MCF 10A (cell line): Measurements from ENCODE around the gene ATG4A. TPM values are rescaled to one million over a fixed set of nuclear protein-coding genes. Genes with fewer than 3 reads are reported as not detected.

Source experiments
- BruUV-seq: library from RNA; stranded (reverse); fragments of 400-500 nt; replicated peaks from 2 replicates; lab custom pipeline; 2021; lab: Mats Ljungman, UMichigan
- CTCF ChIA-PET: fragments of 300-600 bp; sonication (Branson Sonifier 250); formaldehyde crosslinking; extraction: SDS; loops from one replicate; lab custom pipeline; 2021; ENCODE audit warnings: antibody characterized with exemption, inconsistent platforms; lab: Yijun Ruan, JAX
- POLR2A ChIA-PET: fragments of 300-600, 350-650 bp; sonication (Branson Sonifier 250); formaldehyde crosslinking; extraction: SDS; loops from one replicate; lab custom pipeline; 2020; ENCODE audit warnings: antibody characterized with exemption, inconsistent platforms; lab: Yijun Ruan, JAX
- DNase-seq: peaks from one replicate; pipeline ENCODE4 v3.0.0-alpha.2; 2018; ENCODE audit not compliant: unreplicated experiment
- H3K27ac Mint-ChIP-seq: one replicate; pipeline ENCODE4 v1.8.0; 2022; ENCODE audit warnings: mild to moderate bottlenecking, low read depth, mixed read lengths; ENCODE audit not compliant: unreplicated experiment
- H3K27me3 Mint-ChIP-seq: one replicate; pipeline ENCODE4 v1.8.0; 2022; ENCODE audit warnings: mixed read lengths; ENCODE audit not compliant: insufficient read depth, unreplicated experiment
- H3K36me3 Mint-ChIP-seq: one replicate; pipeline ENCODE4 v1.8.0; 2022; ENCODE audit warnings: mild to moderate bottlenecking, moderate library complexity, mixed read lengths; ENCODE audit not compliant: insufficient read depth, unreplicated experiment
- H3K4me1 Mint-ChIP-seq: one replicate; pipeline ENCODE4 v1.8.0; 2022; ENCODE audit warnings: mixed read lengths; ENCODE audit not compliant: insufficient read depth, unreplicated experiment
- H3K4me3 Mint-ChIP-seq: one replicate; pipeline ENCODE4 v1.8.0; 2022; ENCODE audit warnings: mild to moderate bottlenecking, moderate library complexity, mixed read lengths; ENCODE audit not compliant: unreplicated experiment
- H3K9me3 Mint-ChIP-seq: one replicate; pipeline ENCODE4 v1.8.0; 2022; ENCODE audit warnings: mixed read lengths; ENCODE audit not compliant: unreplicated experiment
- intact Hi-C: fragments of 100-400 bp; cut with micrococcal nuclease; formaldehyde crosslinking; loops from 2 replicates; pipeline ENCODE4 v1.14.1; 2022
- total RNA-seq: library from RNA; stranded (reverse); gene quantifications from 2 replicates; pipeline ENCODE4 v1.2.3, GENCODE V29; 2022
- TF ChIP-seq, protein P1 (sequence below): fragments of 200-600 bp; IDR thresholded peaks from one replicate; pipeline ENCODE4 v1.8.0; 2022; ENCODE audit warnings: antibody characterized with exemption, mild to moderate bottlenecking; ENCODE audit not compliant: unreplicated experiment

ATG4A gene
- total RNA-seq, 1 experiment from 2014 or later = 7.3 TPM

DNA sequence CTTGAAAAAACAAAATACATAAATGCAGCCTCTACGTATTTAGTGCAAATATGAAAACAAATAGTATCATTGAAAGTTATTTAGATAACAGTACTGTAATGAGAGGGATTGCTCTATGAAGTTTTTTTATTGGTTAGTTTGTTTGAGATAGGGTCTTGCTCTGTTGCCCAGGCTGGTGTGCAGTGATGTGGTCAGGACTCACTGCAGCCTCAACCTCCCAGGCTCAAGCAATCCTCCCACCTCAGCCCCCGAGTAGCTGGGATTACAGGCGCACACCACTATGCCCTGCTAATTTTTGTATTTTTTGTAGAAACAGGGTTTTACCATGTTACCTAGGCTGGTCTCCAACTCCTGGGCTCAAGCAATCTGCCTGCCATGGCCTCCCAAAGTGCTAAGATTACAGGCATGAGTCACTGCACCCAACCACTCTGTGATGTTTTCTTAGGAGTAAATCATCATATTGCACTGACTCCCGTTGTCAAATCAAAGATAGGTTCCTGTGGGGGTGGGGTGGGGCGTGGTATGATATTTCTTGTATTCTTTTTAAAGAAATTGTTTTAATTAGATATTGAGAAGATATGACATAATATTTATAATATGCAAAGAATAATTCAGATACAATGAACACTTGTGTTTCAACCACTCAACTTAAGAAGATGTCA lies 75.8 kb downstream of the ATG4A start:
- POLR2A ChIA-PET = interaction anchor here (0.6 kb wide), 1 partner anchor 68 kb away, joined by 3 read pairs; no protein-coding TSS in a partner anchor
- Mint-ChIP-seq H3K36me3 (peaks cover 12% of the 10 kb centered on the region), H3K4me1 (no peaks in the 10 kb centered on the region)

DNA sequence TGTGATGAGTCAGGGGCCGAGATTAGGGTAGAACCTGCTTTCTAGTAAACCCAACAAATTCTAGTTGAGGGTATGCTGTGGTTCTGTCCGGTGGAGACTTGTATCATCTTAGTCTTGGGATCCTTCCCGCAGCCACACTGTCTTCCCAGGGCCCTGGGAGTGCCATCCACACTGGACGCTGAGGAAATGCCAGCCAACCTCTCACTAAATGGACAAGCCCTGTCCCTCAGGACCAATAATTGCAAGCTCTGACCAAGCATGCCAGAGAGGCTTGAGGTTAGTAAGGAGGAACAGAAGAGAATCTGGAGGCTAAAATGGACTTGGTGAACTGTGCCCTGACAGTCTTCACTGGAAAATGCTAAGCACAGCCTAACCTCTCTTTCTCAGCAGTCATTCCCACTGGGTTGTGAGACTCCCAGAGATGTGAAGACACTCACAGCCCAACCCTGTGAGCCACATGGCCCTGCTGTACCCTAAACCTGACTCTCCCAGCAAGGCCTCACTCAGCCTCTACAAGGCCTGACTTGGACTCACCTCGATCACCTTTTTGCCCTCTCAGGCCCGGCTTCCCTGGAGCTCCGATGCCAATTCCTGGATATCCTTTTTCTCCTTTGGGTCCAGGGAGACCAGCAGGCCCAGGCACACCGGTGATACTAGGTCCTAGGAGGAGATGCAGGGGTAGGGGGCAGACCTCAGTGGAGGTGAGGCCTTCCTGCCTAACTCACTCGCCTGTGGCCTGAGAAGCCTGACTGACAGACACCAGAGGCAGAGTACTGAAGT lies 77.6 kb downstream of the ATG4A start:
- intact Hi-C loops = no loop called here
- Mint-ChIP-seq H3K36me3 (peaks cover 12% of the 10 kb centered on the region), H3K4me1 (no peaks in the 10 kb centered on the region), H3K4me3 (no peak overlapping the region), H3K27ac (no peak overlapping the region), H3K27me3 (peaks cover 34% of the 10 kb centered on the region), H3K9me3 (no peaks in the 10 kb centered on the region)
- ChIA-PET POLR2A (no interaction called here), CTCF (no interaction called here)
- no TSS peak for BruUV-seq
- DNase-seq = no peak
- TF ChIP-seq, protein P1, sequence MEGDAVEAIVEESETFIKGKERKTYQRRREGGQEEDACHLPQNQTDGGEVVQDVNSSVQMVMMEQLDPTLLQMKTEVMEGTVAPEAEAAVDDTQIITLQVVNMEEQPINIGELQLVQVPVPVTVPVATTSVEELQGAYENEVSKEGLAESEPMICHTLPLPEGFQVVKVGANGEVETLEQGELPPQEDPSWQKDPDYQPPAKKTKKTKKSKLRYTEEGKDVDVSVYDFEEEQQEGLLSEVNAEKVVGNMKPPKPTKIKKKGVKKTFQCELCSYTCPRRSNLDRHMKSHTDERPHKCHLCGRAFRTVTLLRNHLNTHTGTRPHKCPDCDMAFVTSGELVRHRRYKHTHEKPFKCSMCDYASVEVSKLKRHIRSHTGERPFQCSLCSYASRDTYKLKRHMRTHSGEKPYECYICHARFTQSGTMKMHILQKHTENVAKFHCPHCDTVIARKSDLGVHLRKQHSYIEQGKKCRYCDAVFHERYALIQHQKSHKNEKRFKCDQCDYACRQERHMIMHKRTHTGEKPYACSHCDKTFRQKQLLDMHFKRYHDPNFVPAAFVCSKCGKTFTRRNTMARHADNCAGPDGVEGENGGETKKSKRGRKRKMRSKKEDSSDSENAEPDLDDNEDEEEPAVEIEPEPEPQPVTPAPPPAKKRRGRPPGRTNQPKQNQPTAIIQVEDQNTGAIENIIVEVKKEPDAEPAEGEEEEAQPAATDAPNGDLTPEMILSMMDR = no peak

More for the DNA sequence above, 75.8 kb downstream of the ATG4A start:
- intact Hi-C loops = no loop called here
- CTCF ChIA-PET = no interaction called here
- DNase-seq = peak; percentile 65
- TF ChIP-seq, protein P1 = no peak
- Mint-ChIP-seq H3K4me3 (no peak overlapping the region), H3K27ac (no peak overlapping the region), H3K27me3 (peaks cover 36% of the 10 kb centered on the region), H3K9me3 (no peaks in the 10 kb centered on the region)
- no TSS peak for BruUV-seq

DNA sequence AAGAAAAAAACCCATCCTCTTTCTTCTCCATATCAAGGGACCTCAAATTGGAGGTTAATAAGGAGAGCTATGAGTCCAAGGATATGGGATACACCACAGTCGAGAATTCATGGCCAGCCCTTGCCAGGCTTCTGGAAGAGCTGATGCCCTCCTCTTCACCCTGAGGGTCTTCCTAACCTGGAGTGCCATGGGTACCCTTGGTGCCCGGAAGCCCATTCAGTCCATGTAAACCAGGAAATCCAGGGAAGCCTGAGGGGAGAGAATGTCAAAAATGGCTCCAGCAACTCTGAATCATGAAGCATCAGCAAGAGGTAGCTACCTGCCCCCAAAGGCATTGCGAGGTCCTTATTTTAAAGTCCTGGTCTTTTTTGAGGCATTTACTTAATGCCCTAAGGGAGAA lies 78.2 kb downstream of the ATG4A start:
- no TSS peak for BruUV-seq
- intact Hi-C loops = no loop called here
- H3K27me3 Mint-ChIP-seq = peaks cover 40% of the 10 kb centered on the region

DNA sequence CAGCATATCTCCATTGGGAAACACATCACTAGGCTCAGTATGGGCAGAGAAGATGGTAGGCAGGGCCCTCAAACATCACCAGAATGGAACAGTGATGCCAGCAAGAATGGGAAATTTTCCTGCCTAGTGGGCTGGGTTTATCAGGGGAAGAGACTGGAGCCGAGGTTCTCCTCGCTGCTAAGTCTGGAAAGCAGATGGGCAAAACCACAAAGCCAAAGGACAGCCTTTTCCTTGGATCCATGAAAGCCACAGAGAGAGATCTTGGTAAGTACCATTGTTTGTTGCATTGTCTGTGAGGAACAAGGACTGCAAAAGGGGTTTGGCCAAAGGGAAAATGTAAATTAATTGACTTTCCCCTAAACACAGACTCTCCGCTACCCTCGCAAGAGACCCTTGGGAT lies 80.1 kb downstream of the ATG4A start:
- H3K27ac Mint-ChIP-seq = no peak overlapping the region
- peaks cover 31% of the 10 kb centered on the region for H3K36me3 Mint-ChIP-seq
- BruUV-seq = no TSS peak
- TF ChIP-seq, protein P1 = no peak
- CTCF ChIA-PET = no interaction called here
- H3K9me3 Mint-ChIP-seq = no peaks in the 10 kb centered on the region
- no peak for DNase-seq
- peaks cover 49% of the 10 kb centered on the region for H3K27me3 Mint-ChIP-seq
- POLR2A ChIA-PET = no interaction called here
- no peak overlapping the region for H3K4me3 Mint-ChIP-seq
- H3K4me1 Mint-ChIP-seq = no peaks in the 10 kb centered on the region
- intact Hi-C loops = no loop called here

More for the DNA sequence above, 78.2 kb downstream of the ATG4A start:
- POLR2A ChIA-PET = no interaction called here
- no peaks in the 10 kb centered on the region for H3K9me3 Mint-ChIP-seq
- no peak overlapping the region for H3K27ac Mint-ChIP-seq
- H3K36me3 Mint-ChIP-seq = peaks cover 12% of the 10 kb centered on the region
- H3K4me3 Mint-ChIP-seq = no peak overlapping the region
- CTCF ChIA-PET = no interaction called here
- H3K4me1 Mint-ChIP-seq = no peaks in the 10 kb centered on the region
- TF ChIP-seq, protein P1 = no peak
- no peak for DNase-seq
